Activated CD8-positive, alpha-beta memory T cell treated with anti-CD3 and anti-CD28 coated beads, Interleukin-2, amount 50 U/mL, for 4 hours (primary cell): Measurements from ENCODE around the gene CDH16.
"Not testable (repeated sequence)": the region's sequence is repeated elsewhere in the genome, so short reads cannot be mapped to it uniquely, and the experiment has no call there.

Experiments used
- DNase-seq: peaks from one replicate; pipeline ENCODE4 v3.0.0-alpha.2; 2020

Gene CDH16

DNA sequence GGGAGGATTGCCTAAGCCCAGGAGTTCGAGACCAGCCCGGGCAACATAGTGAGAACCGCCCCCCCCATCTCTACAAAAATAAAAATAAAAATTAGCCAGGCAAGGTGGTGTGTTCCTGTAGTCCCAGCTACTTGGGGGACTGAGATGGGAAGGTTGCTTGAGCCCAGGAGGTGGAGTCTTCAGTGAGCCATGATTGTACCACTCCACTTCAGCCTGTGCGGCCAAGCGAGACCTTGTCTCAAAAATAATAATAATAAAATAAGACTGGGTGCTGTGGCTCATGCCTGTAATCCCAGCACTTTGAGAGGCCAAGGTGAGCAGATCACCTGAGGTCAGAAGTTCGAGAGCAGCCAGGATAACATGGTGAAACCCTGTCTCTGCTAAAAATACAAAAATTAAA is 26.9 kb downstream of the CDH16 start:
- DNase-seq: no peak

DNA sequence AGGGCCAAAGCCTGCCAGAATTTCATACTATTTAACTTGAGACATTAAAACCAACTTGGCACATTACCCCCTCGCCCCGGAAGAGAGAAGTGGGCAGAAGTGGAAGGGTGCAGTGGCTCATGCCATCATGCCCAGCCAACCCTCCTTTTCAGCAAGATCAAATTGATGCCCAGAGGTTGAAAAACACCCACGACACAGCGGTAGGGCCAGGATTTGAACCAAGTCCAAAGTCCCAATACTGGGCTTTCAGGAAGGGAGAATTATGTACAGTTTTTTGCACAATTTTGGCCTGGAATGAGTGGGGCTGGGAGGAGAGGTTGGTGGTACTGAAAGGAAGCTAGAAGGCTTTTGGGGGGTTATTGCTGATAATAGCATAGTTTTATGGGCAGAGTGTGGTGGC is 27.3 kb downstream of the CDH16 start:
- no peak for DNase-seq

DNA sequence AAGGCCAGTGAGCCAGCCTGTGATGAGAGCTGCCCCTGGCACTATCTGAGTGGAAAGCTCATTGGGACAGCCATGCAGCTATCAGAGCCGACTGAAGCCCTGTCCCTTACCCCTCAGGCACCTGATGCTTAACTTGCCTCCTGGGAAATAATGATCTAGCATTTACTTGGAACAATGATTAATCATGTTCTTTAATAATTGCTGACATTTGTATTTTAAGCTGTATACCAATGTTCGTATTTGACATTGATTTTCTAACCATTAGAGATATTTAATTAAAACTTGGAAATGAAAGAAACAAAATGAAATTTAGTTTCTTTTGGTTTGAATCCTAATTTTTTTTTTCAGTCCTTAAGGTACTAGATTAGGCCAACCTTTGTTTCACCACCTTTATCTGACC is 27.9 kb downstream of the CDH16 start:
- no peak for DNase-seq

DNA sequence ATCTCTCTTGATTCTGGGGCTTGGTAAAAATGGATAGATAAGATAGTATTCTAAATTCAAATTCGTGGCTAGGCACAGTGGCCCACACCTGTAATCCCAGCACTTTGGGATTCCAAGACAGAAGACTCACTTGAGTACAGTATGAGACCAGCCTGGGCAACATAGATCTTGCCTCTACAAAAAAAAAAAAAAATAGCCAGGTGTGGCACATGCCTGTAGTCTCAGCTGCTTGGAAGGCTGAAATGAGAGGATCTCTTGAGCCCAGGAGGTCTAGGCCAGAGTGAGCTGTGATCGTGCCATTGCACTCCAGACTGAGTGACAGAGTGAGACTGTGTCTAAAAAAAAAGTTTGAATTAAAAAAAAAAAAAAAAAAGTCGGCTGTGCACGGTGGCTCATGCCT is 29.1 kb downstream of the CDH16 start:
- no peak for DNase-seq

DNA sequence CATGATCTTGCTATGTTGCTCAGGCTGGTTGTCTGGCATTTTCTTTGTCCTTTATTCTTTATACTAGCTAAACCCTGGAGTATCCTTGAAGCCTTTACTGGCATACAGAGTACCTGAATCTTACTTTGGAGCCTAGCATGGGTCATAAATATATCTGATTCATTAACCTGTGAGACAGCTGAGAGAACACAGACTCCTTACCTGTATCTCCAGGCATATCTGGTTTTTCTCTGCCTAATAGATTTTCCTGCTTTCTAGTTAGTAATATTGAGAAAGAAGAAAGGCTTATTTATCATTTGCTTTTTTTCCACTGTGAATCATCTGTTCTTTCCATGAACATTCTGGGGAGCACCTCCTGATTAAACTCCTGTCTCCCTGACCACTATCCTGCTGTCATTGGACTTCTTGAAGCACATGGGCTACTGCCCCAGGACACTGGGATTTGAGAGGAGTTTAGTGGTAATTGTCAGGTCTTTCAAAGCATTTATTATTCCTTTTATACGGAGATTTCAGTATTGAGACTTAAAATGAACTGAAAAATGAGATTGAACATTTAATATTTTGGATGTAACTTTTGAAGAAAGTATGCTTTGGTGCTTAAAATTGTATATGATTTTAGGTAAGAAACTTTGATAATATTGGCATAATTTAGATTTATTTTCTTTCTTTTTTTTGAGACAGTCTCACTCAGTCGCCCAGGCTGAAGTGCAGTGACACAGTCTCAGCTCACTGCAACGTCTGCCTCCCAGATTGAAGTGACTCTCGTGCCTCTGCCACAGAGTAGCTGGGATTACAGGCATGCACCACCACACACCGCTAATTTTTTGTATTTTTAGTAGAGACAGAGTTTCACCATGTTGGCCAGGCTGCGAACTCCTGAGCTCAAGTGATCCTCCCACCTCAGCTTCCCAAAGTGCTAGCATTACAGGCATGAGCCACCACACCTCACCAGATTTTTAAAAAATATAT is 29.8 kb downstream of the CDH16 start:
- no peak for DNase-seq

DNA sequence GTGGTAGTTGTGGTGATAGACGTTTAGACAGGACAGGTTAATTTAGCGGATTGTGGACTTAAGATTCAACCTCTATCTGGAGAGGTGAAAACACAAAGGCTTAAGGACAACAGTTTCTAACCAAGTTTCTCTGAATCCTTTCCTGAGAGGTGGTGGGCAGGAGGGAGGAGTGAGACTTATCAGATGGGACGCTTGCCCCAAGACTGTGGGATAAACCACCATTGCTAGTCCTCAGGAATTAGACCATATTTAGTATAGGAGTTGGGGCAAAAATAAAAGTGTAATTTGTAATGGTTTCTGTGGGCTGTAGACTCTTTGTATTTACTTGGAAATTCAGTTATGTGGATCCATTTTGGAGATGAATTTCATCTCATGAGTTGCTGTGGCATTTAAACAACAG is 31.8 kb downstream of the CDH16 start:
- DNase-seq: no peak

DNA sequence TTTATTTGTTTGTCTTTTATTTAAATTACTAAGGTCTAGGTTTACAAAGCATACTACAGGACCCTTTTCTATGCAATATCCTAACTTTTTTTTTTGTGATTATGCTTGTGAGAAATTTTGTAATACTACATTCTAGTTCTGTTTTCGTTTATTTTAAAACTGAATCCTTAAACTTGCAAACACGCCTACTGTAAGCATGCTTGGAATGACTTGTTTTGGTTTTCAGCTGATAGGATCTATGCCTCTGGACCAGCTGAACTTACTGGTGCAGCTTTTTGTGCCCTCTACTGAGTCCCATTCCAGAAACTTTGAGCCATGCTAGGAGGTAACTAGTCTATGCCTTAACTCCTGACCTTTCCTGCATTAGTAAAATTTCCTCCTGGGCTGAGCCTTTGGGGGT is 32.4 kb downstream of the CDH16 start:
- DNase-seq: no peak

DNA sequence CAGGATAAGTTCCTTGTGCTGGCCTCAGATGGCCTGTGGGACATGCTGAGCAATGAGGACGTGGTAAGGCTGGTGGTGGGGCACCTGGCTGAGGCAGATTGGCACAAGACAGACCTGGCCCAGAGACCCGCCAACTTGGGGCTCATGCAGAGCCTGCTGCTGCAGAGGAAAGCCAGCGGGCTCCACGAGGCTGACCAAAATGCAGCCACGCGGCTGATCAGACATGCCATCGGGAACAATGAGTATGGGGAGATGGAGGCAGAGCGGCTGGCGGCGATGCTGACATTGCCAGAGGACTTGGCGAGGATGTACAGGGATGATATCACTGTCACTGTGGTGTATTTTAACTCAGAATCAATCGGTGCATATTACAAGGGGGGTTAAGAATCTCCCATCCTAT is 33.2 kb downstream of the CDH16 start:
- no peak for DNase-seq

DNA sequence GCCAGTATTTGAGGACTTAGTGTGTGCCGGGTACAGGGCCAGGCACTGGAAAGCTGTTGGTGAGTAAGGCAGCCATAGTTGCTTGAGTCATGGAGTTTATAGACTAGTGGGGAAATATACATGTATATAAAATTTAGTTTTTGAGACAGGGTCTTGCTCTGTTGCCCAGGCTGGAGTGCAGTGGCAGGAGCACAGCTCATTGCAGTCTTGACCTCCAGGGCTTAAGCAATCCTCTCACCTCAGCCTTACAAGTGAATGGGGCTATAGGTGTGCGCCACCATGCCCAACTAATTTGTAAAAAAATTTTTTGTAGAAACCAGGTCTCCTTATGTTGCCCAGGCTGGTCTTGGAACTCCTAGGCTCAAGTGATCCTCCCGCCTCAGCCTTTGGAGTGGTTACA is 36.0 kb downstream of the CDH16 start:
- no peak for DNase-seq

DNA sequence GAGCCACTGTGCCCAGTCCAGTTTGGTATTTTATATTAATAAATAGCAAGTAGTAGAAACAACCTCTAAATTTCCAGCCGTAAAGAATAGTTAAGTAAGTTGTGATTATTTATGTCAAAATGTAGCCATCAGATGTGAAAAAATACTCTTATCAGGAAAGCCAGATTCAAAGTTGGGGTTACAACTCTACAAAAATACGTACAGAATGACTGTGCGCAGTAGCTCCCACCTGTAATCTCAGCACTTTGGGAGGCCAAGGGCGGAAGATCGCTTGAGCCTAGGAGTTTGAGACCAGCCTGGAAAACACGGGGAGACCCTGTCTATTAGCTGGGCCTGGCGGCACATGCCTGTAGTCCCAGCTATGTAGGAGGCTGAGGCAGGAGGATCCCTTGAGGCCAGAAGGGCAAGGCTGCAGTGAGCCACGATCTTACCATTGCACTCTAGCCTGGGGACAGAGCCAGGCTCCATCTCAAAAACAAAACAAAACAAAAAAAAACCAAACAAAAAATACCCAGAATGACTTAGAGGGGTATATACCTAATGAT is 36.6 kb downstream of the CDH16 start:
- DNase-seq: no peak

DNA sequence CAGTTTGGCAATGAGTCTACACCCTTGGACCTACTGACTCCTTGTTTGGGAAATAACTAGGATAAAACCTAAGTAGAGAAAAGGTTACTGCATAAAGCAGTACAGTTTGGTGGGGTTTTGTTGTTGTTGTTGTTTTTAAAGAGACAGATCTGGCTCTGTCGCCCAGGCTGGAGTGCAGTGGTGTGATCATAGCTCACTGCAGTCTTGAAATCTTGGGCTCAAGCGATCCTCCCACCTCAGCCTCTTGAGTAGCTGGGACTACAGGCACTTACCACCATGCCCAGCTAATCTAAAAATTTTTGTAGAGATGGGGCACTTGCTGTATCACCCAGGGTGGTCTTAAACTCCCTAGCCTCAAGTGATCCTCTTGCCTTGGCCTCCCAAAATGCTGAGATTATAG is 37.1 kb downstream of the CDH16 start:
- DNase-seq: no peak

DNA sequence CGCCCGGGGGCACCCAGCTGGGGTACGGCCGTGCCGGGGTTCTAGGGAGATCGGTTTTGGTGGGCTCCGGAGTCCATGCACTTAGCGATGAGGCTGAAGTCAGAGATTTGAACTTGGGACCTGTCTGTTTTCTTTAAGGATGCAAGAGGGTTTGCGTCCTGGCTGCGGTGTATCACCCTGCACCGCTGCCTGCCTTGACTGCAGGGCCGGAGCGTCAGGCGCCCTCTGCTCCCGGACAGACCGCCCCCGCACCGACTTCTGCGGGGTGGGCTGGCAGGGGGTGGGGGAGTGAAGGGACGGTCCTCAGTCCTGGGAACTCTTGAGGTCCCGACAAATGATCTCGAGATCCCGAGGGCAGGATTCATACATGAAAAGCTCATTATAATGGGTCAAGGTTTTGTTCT is 37.7 kb downstream of the CDH16 start:
- no peak for DNase-seq

DNA sequence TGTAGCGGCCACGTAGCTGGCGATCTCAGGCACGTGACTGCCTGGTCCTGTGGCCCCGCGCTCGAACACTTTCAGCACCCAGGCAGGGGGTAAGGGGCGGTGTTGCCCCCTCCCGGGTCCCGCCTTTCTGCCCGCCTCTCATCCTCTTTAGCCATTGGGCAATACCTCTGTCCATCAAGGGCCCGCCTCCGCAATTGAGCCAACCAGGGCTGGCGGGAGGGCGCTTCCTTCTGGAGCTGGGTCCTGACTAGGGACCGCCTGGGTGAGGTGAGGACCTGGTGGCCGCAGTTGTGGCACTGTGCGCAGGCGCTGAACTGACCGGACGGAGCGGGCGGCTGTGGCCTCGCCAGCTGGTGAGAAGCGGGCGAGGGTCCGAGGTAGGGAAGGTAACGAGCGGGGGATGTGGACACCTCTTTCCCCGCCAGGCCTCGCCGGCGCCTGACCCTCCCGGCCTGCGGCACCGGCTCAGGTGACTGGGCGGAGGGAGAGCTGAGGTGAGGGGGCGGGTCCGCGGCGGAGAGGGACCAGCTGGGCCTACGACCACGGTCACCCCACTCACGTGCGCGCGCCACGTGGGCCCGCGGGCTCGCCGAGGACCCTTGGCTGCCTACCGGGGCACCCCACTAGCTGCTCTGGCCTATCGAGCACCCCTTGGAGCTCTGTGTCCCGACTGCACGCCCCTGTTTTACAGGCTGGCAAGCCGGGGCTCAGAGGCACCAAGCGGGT is 38.2 kb downstream of the CDH16 start, which contains the start of gene PDP2:
PDP2 (plus strand) TSS at position 228 of the 726 bp plus-strand sequence. CDS start 3,770 bp downstream, outside the sequence.
- peak; percentile 88 for DNase-seq

DNA sequence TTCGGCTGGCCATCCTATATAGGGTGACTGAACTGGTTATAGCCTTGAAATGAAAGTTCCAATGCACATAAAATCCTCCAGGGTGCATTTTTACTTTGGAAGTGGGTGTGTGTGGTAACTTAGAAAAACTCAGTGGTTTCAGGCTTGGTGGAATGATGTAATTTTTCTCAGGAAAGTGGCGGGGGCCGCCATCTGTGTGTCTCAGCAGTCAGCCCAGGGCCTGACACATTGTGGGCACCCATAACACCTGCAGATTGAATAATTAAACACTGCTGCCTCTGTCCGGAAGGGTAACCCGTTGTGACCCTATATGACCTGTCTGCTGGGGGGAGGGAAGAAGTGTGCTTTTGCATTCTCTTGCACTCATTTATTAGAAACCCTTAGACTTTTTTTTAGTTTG is 40.6 kb downstream of the CDH16 start:
- DNase-seq: peak; percentile 28

DNA sequence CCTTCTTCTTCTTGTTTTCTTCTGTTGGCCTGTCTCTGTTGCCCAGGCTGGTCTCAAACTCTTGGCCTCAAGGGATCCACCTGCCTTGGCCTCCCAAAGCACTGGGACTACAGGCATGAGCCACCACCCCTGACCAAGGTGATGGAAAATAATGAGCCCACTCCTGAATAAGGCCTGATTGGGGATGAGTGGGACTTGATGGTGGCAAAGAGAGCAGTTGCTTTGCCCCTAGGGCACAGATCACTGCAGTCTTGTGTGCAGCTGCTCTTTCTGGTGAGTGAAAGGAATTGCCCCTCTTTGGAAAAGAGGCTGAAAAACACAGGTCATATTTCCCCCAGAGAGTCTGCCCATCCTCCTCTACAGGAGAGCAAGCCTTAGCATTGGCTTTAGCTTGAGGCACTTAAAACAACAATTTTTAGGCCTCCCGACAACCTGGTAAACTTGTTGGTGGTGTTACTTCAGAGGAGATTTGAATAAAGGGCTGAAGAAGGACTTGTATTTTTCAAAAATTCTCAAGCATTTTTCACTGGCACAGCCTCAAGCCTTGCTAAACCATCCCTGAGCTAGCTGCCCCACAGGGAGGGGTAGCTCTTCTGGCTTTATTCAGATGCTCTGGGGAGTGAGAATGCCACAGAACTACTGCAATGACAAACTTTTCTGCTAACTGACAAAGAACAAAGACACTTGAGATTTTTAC is 44.5 kb downstream of the CDH16 start:
- DNase-seq: no peak

DNA sequence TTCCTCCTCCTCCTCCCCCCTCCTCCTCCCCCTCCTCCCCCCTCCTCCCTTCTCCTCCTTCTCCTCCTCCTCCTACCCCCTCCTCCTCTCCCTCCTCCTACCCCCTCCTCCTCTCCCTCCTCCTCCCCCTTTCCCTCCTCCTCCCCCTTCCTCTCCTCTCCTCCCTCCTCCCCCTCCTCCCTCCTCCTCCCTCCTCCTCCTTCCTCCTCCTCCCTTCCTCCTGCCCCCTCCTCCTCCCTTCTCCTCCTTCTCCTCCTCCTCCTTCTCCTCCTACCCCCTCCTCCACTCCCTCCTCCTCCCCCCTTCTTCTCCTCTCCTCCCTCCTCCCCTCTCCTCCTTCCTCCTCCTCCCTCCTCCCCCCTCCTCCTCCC is 45.0 kb downstream of the CDH16 start:
- DNase-seq: no peak

DNA sequence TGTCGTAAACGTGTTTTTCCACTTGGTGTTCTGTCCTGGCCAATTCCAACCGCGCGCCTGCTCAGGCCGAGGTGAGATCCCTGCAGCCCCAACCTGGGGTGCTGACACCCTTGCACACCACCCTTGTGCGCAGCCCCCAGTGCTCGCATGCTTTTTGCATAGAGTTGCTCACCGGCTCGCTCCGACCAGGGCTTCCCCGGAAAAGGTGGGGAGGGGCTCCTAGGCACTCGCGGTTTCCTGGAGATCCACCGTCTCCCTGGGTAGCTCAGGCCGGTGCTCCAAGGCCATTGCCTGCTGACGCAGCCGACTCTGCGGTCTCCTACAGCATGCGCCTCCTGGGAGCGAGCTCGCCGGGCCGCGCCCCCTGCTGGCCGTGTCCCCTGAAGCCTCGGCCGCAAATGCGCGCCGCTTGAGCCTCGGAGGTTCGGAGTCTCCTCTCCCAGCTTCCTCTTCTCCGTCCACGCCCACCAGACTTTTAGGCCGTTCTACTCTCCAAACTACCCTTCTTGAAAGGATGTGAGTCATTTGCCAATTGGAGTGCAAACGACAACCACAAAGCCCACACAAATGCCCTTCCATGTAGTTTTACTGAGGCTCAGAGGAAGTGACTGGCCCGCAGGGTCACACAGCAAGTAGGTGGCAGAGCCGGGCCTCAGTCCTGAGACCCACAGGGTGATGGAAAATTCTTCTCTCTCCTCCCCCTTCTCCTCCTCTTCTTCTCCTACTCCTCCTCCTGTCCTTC is 45.6 kb downstream of the CDH16 start:
- DNase-seq: peak; percentile 90

DNA sequence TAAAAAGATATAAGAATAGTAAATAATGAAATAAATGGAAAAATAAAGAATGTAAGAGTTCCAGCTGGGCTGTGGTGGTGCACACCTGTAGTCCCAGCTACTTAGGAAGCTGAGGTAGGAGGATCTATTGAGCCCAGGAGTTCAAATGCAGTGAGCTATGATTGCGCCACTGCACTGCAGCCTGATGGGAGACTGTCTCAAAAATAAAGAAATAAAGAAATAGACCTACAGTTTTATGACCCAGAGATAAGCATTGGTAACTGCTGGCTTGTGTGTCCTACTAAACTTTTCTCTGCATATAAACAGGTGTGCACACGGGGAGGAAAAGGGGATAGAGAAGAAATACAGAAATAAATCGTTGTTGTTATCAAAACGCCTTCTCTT is 46.1 kb downstream of the CDH16 start:
- DNase-seq: no peak

DNA sequence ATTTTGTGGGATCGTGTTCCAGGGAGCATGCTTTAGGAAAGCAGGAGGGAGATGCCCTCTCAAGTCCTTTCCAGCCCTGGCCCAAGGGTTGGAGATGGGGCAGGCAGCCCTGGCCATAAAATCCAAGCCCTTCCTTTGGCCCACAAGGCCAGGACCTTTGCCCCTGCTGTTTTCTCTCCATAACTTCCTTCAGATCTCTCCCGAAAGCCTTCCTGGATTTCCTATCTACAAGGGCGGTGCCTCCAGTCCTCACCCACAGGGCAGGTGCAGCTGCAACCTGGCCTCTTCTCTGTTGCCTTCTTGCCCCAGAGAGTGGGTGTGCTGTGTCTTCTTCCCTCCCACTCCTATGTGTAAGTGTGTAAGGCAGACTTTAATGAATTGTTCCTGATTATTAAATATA is 46.8 kb downstream of the CDH16 start:
- DNase-seq: no peak

DNA sequence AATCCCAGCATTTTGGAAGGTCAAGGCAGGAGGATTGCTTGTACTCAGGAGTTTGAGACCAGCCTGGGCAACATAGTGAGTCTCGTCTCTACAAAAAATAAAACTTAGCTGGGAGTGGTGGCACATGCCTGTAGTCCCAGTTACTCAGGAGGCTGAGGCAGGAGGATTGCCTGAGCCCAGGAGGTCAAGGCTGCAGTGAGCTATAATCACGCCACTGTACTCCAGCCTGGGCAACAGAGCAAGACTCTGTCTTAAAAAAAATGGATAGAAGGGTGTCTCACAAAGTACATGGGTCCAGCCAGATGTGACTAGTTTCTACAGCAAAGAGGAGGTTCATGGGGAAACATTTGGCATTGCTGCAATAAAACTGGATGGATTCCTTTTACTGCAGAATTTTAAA is 47.3 kb downstream of the CDH16 start:
- not testable (repeated sequence) for DNase-seq

DNA sequence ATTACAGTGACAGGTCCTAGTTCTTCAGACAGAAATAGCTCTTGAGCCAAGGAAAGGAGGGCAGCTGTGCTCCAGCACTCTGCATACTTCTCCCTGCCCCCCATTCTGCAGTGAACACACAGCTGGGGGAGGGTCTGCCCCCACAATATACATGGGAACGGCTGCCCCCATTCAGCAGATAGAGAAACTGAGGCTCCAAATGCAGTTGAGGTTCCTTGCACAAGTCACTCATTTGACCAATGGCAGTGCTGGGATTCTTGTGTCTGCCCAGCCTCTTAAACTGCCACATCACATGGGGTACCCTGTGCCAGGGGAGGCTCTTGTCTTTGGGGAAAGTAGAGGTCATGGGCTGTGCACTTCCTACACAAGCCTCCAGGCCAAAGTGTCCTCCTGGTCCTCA is 49.3 kb downstream of the CDH16 start:
- DNase-seq: no peak

DNA sequence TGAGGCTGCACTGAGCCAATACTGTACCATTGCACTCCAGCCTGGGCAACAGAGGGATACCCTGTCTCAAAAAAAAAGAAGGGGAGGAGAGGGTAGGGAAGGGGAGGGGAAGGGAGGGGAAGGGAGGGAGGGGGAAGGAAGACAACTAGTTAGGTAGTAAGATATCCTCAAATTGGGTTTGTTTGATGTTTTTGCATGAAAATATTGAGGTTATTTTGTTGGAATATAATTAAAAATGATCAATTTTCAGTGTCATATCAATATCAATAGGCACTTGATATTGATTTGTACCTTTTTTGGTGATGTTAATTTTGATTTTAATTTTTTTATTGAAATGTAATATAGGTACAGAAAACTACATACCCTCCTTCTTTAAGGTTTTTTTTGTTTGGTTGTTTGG is 55.0 kb downstream of the CDH16 start:
- DNase-seq: no peak
